Left ventricle myocardium inferior (tissue), 1 donor: ENCODE measurements around the gene SUCLG2. TPM values are rescaled to one million over a fixed set of nuclear protein-coding genes. Genes with fewer than 3 reads are reported as not detected.

Experiments
- DNase-seq: peaks from one replicate; pipeline ENCODE4 v3.0.0-alpha.2; 2020
- H3K27ac ChIP-seq: fragments of 200-600 bp; replicated peaks from 2 replicates; pipeline ENCODE4 v1.8.0; 2021
- H3K27me3 ChIP-seq: fragments of 200-600 bp; 2 replicates; pipeline ENCODE4 v1.8.0; 2021; ENCODE audit warnings: low read depth
- H3K36me3 ChIP-seq: fragments of 200-600 bp; 2 replicates; pipeline ENCODE4 v1.8.0; 2021
- H3K4me1 ChIP-seq: fragments of 200-600 bp; 2 replicates; pipeline ENCODE4 v1.8.0; 2021
- H3K4me3 ChIP-seq: fragments of 200-600 bp; 2 replicates; pipeline ENCODE4 v1.8.0; 2021; ENCODE audit warnings: mild to moderate bottlenecking, moderate library complexity
- H3K9me3 ChIP-seq: fragments of 200-600 bp; replicated peaks from 2 replicates; pipeline ENCODE4 v1.8.0; 2021
- CTCF ChIP-seq: fragments of 200-600 bp; IDR thresholded peaks from 2 replicates; pipeline ENCODE4 v1.8.0; 2021; ENCODE audit warnings: antibody characterized with exemption, mild to moderate bottlenecking, borderline replicate concordance
- intact Hi-C: fragments of 100-400 bp; cut with micrococcal nuclease; formaldehyde crosslinking; loops from one replicate; pipeline ENCODE4 v1.11.0; 2022
- total RNA-seq: library from RNA; stranded (reverse); fragmentation: NEBNext Ultra II Directional; extraction: Animal tissue kit (Norgen Biotek cat#: 25700); gene quantifications from one replicate; pipeline ENCODE4 v1.2.1, GENCODE V29; 2021
- donor health status: DM: no; HTN: yes; CAD: no; lungs with severe emphysema.

SUCLG2 gene
- total RNA-seq, 1 donor from 2014 or later, result 100 TPM

- Histone ChIP-seq H3K4me3 (no peak overlapping the region), H3K9me3 (no peaks in the 10 kb centered on the region), H3K36me3 (peaks cover 23% of the 10 kb centered on the region), H3K27me3 (no peaks in the 10 kb centered on the region), H3K4me1 (peaks cover 14% of the 10 kb centered on the region), H3K27ac (no peak overlapping the region)
- intact Hi-C loops, result no loop called here
- DNase-seq, result no peak
- no peak for TF ChIP-seq CTCF
These were observed 52.3 kb downstream of the SUCLG2 start for GRCh38 chr3:67601919-67602608.

GRCh38 chr3:67601385-67601784 lies 53.0 kb downstream of the SUCLG2 start:
- intact Hi-C loops, result no loop called here
- Histone ChIP-seq H3K36me3 (peaks cover 18% of the 10 kb centered on the region), H3K27me3 (no peaks in the 10 kb centered on the region), H3K4me1 (peaks cover 14% of the 10 kb centered on the region), H3K27ac (no peak overlapping the region), H3K4me3 (no peak overlapping the region), H3K9me3 (no peaks in the 10 kb centered on the region)
- TF ChIP-seq CTCF, result no peak
- no peak for DNase-seq

GRCh38 chr3:67599821-67600220 lies 54.6 kb downstream of the SUCLG2 start:
- Histone ChIP-seq H3K4me1 (peaks cover 14% of the 10 kb centered on the region), H3K4me3 (no peak overlapping the region), H3K36me3 (peaks cover 16% of the 10 kb centered on the region), H3K27ac (no peak overlapping the region), H3K9me3 (no peaks in the 10 kb centered on the region), H3K27me3 (no peaks in the 10 kb centered on the region)
- DNase-seq, result no peak
- no peak for TF ChIP-seq CTCF
- intact Hi-C loops, result no loop called here

GRCh38 chr3:67598814-67599556 lies 55.4 kb downstream of the SUCLG2 start:
- Histone ChIP-seq H3K4me1 (peaks cover 14% of the 10 kb centered on the region), H3K9me3 (no peaks in the 10 kb centered on the region)
- TF ChIP-seq CTCF, result no peak

GRCh38 chr3:67595424-67595823 lies 59.0 kb downstream of the SUCLG2 start:
- Histone ChIP-seq H3K4me3 (no peak overlapping the region), H3K9me3 (no peaks in the 10 kb centered on the region), H3K36me3 (peaks cover 16% of the 10 kb centered on the region), H3K27me3 (no peaks in the 10 kb centered on the region), H3K4me1 (peaks cover 2% of the 10 kb centered on the region), H3K27ac (no peak overlapping the region)
- DNase-seq, result no peak
- no peak for TF ChIP-seq CTCF
- intact Hi-C loops, result no loop called here

More at GRCh38 chr3:67598814-67599556, 55.4 kb downstream of the SUCLG2 start:
- intact Hi-C loops, result no loop called here
- DNase-seq, result no peak
- H3K36me3 ChIP-seq, result peaks cover 16% of the 10 kb centered on the region
- H3K4me3 ChIP-seq, result no peak overlapping the region
- no peak overlapping the region for H3K27ac ChIP-seq
- no peaks in the 10 kb centered on the region for H3K27me3 ChIP-seq
